Neuronal stem cell (in vitro differentiated cells): ENCODE results near the gene SLC12A3. TPM values are rescaled to one million over a fixed set of nuclear protein-coding genes. Genes with fewer than 3 reads are reported as not detected.

Source experiments
- DNase-seq: peaks from one replicate; pipeline ENCODE4 v3.0.0-alpha.2; 2013; ENCODE audit warnings: low spot score
- H2AFZ ChIP-seq: one replicate; pipeline ENCODE4 v1.6.1; 2013; ENCODE audit warnings: mild to moderate bottlenecking, low read length, inconsistent platforms
- H2AK5ac ChIP-seq: 2 replicates; pipeline ENCODE4 v1.6.1; 2013; ENCODE audit warnings: low read depth, mild to moderate bottlenecking, inconsistent platforms, low read length, moderate library complexity, mixed read lengths
- H2BK120ac ChIP-seq: 2 replicates; pipeline ENCODE4 v1.6.1; 2013; ENCODE audit warnings: low read depth, mild to moderate bottlenecking, inconsistent platforms, low read length, moderate library complexity, mixed read lengths
- H2BK12ac ChIP-seq: one replicate; pipeline ENCODE4 v1.6.1; 2013; ENCODE audit warnings: low read length, inconsistent platforms
- H2BK15ac ChIP-seq: 2 replicates; pipeline ENCODE4 v1.6.1; 2013; ENCODE audit warnings: mild to moderate bottlenecking, low read length, inconsistent platforms, mixed read lengths
- H2BK5ac ChIP-seq: one replicate; pipeline ENCODE4 v1.6.1; 2013; ENCODE audit warnings: inconsistent platforms, mild to moderate bottlenecking, low read length, moderate library complexity
- H3K14ac ChIP-seq: one replicate; pipeline ENCODE4 v1.6.1; 2013; ENCODE audit warnings: low read length, inconsistent platforms
- H3K18ac ChIP-seq: 2 replicates; pipeline ENCODE4 v1.6.1; 2013; ENCODE audit warnings: low read length, inconsistent platforms
- H3K23ac ChIP-seq: 2 replicates; pipeline ENCODE4 v1.6.1; 2013; ENCODE audit warnings: low read depth, mild to moderate bottlenecking, mixed read lengths, low read length, inconsistent platforms; ENCODE audit not compliant: poor library complexity
- H3K27ac ChIP-seq: replicated peaks from 3 replicates; pipeline ENCODE4 v1.5.1; 2013; ENCODE audit warnings: low read length, inconsistent platforms
- H3K27me3 ChIP-seq, 3 experiments: 2 replicates each; pipeline ENCODE4 v1.6.1; 2013; ENCODE audit warnings: low read length in 3 of 3, mild to moderate bottlenecking in 2 of 3, inconsistent platforms in 1 of 3, low read depth in 1 of 3, mixed read lengths in 1 of 3, moderate library complexity in 1 of 3; ENCODE audit not compliant: control insufficient read depth in 3 of 3, insufficient read depth in 3 of 3
- H3K36me3 ChIP-seq, 2 donors: replicated peaks in 1 of 2; 2 replicates each; pipeline ENCODE4 v1.6.1; 2013; ENCODE audit warnings: low read length in 2 of 2; ENCODE audit not compliant: control insufficient read depth in 2 of 2, insufficient read depth in 2 of 2
- H3K4ac ChIP-seq: 2 replicates; pipeline ENCODE4 v1.6.1; 2013; ENCODE audit warnings: inconsistent platforms, mild to moderate bottlenecking, low read length, moderate library complexity
- H3K4me1 ChIP-seq, 2 donors: 1 replicate in 1 of 2; 2 replicates in 1 of 2; pipeline ENCODE4 v1.6.1; 2013; ENCODE audit warnings: low read length in 2 of 2, low read depth in 1 of 2; ENCODE audit not compliant: control insufficient read depth in 2 of 2, insufficient read depth in 1 of 2
- H3K4me2 ChIP-seq: one replicate; pipeline ENCODE4 v1.6.1; 2013; ENCODE audit warnings: mild to moderate bottlenecking, low read length, inconsistent platforms; ENCODE audit not compliant: insufficient read depth, poor library complexity, severe bottlenecking
- H3K4me3 ChIP-seq, 2 donors: 2 replicates each; pipeline ENCODE4 v1.5.1; 2013; ENCODE audit warnings: low read length in 2 of 2, mild to moderate bottlenecking in 2 of 2, inconsistent platforms in 1 of 2, moderate library complexity in 1 of 2
- H3K79me1 ChIP-seq: one replicate; pipeline ENCODE4 v1.6.1; 2013; ENCODE audit warnings: low read depth, mild to moderate bottlenecking, inconsistent platforms, low read length, moderate library complexity
- H3K9ac ChIP-seq: one replicate; pipeline ENCODE4 v1.6.1; 2013; ENCODE audit warnings: mild to moderate bottlenecking, low read depth, low read length, inconsistent platforms; ENCODE audit not compliant: poor library complexity
- H3K9me3 ChIP-seq, 2 donors: replicated peaks in 1 of 2; 2 replicates each; pipeline versions ENCODE3 to v1.6.1; 2013; ENCODE audit warnings: low read length in 2 of 2, mild to moderate bottlenecking in 2 of 2, inconsistent platforms in 1 of 2, low read depth in 1 of 2, mixed read lengths in 1 of 2, moderate library complexity in 1 of 2; ENCODE audit not compliant: control insufficient read depth in 2 of 2, insufficient read depth in 1 of 2
- H4K8ac ChIP-seq: one replicate; pipeline ENCODE4 v1.6.1; 2013; ENCODE audit warnings: low read depth, mild to moderate bottlenecking, inconsistent platforms, low read length, moderate library complexity
- H4K91ac ChIP-seq: one replicate; pipeline ENCODE4 v1.6.1; 2013; ENCODE audit warnings: low read length, low read depth, mild to moderate bottlenecking, inconsistent platforms; ENCODE audit not compliant: poor library complexity
- WGBS, 2 donors: extraction: QIAGEN DNeasy Blood & Tissue Kit; methylation state at CpG; one replicate each; pipeline ENCODE4 v1.1.7; 2013; ENCODE audit warnings: missing lambda C conversion rate in 2 of 2, mixed read lengths in 1 of 2; ENCODE audit not compliant: insufficient read length in 2 of 2, insufficient replicate concordance in 1 of 2; ENCODE audit errors: extremely low coverage in 2 of 2; 5-methylcytosine and 5-hydroxymethylcytosine counted together
- polyA plus RNA-seq, 2 experiments: library from polyadenylated mRNA; stranded (reverse); fragments of 200-250 nt; gene quantifications; one replicate each; pipeline ENCODE4 v1.2.3, GENCODE V29; 2013

The SLC12A3 gene
- polyA plus RNA-seq (2013, experiment 1 of 2), result not detected
- not detected for polyA plus RNA-seq (2013, experiment 2 of 2)

GRCh38 chr16:56864960-56865359 lies at the start of gene SLC12A3:
Gene SLC12A3 (plus strand): TSS chr16:56865207. CDS start chr16:56865236, 29 bp downstream.
- H3K27ac ChIP-seq, result no peak within 1 kb of the TSS
- no peak within 1 kb of the TSS for H3K4me2 ChIP-seq
- no peak for DNase-seq
- H3K9ac ChIP-seq, result no peak within 1 kb of the TSS
- H3K4ac ChIP-seq, result no peak within 1 kb of the TSS
- no peaks in the 10 kb centered on the region for H3K9me3 ChIP-seq
- no CpG with 5 or more reads among the region's 12 CpGs for WGBS, 2 donors
- peak within 1 kb of the TSS; percentile 48 for H4K91ac ChIP-seq
- H4K8ac ChIP-seq, result no peak within 1 kb of the TSS
- peak within 1 kb of the TSS; percentile 54 for H2BK15ac ChIP-seq
- no peak within 1 kb of the TSS for H2BK12ac ChIP-seq
- no peak within 1 kb of the TSS for H3K4me3 ChIP-seq
- H3K23ac ChIP-seq, result peak within 1 kb of the TSS; percentile 86
- peak within 1 kb of the TSS; percentile 30 for H2AFZ ChIP-seq
- H3K14ac ChIP-seq, result no peak within 1 kb of the TSS
- peaks cover 4 to 14% of the 10 kb centered on the region in 2 donors for H3K4me1 ChIP-seq
- no peak within 1 kb of the TSS for H2BK120ac ChIP-seq
- H3K18ac ChIP-seq, result peak within 1 kb of the TSS; percentile 81
- H3K27me3 ChIP-seq, result peaks cover 0 to 16% (median 0%) of the 10 kb centered on the region in 3 experiments
- no peaks in the 10 kb centered on the region for H3K79me1 ChIP-seq
- H2AK5ac ChIP-seq, result peak within 1 kb of the TSS; percentile 97
- H3K36me3 ChIP-seq, result no peaks in the 10 kb centered on the region
- H2BK5ac ChIP-seq, result no peak within 1 kb of the TSS

- no peak overlapping the region for H3K27ac ChIP-seq
These were observed 49.3 kb upstream of the SLC12A3 start for GRCh38 chr16:56815721-56816120.

GRCh38 chr16:56817056-56817455 lies 48.0 kb upstream of the SLC12A3 start:
- Histone ChIP-seq H3K23ac (no peak overlapping the region), H3K18ac (no peak overlapping the region), H3K9ac (no peak overlapping the region), H3K27ac (no peak overlapping the region), H3K36me3 (peaks cover 3 to 34% of the 10 kb centered on the region in 2 donors), H4K91ac (no peak overlapping the region), H3K9me3 (no peaks in the 10 kb centered on the region), H3K79me1 (peaks cover 1% of the 10 kb centered on the region), H3K4me2 (no peak overlapping the region), H2BK120ac (no peak overlapping the region), H4K8ac (no peak overlapping the region), H2AK5ac (no peak overlapping the region), H3K4me1 (peaks cover 0 to 10% of the 10 kb centered on the region in 2 donors), H2BK12ac (no peak overlapping the region), H2BK15ac (no peak overlapping the region), H2AFZ (no peak overlapping the region), H3K4ac (no peak overlapping the region), H3K14ac (no peak overlapping the region), H3K4me3 (no peak overlapping the region), H2BK5ac (no peak overlapping the region), H3K27me3 (no peaks in the 10 kb centered on the region)
- DNase-seq, result no peak

More at GRCh38 chr16:56815721-56816120, 49.3 kb upstream of the SLC12A3 start:
- Histone ChIP-seq H3K9ac (peak overlapping the region; percentile 53), H3K79me1 (peaks cover 1% of the 10 kb centered on the region), H3K14ac (no peak overlapping the region), H3K18ac (peak overlapping the region; percentile 72), H2BK15ac (no peak overlapping the region), H3K4me2 (no peak overlapping the region), H4K91ac (no peak overlapping the region), H3K27me3 (no peaks in the 10 kb centered on the region), H2BK120ac (no peak overlapping the region), H2BK5ac (no peak overlapping the region), H2AFZ (no peak overlapping the region), H3K4ac (peak overlapping the region; percentile 6), H2AK5ac (no peak overlapping the region), H3K23ac (no peak overlapping the region), H4K8ac (no peak overlapping the region), H3K36me3 (peaks cover 2 to 21% of the 10 kb centered on the region in 2 donors), H2BK12ac (no peak overlapping the region), H3K9me3 (no peaks in the 10 kb centered on the region), H3K4me1 (peaks cover 0 to 10% of the 10 kb centered on the region in 2 donors), H3K4me3 (no peak overlapping the region)
- DNase-seq, result no peak

GRCh38 chr16:56817938-56818337 lies 47.1 kb upstream of the SLC12A3 start:
- Histone ChIP-seq H3K4me2 (no peak overlapping the region), H3K9ac (no peak overlapping the region), H4K8ac (no peak overlapping the region), H3K14ac (no peak overlapping the region), H3K23ac (no peak overlapping the region), H2AK5ac (no peak overlapping the region), H3K4me1 (peaks cover 3 to 10% of the 10 kb centered on the region in 2 donors), H3K4me3 (no peak overlapping the region), H2BK120ac (no peak overlapping the region), H2AFZ (no peak overlapping the region), H3K79me1 (peaks cover 1% of the 10 kb centered on the region), H3K27me3 (no peaks in the 10 kb centered on the region), H2BK15ac (no peak overlapping the region), H3K18ac (no peak overlapping the region), H3K9me3 (no peaks in the 10 kb centered on the region), H2BK12ac (no peak overlapping the region), H3K36me3 (peaks cover 3 to 36% of the 10 kb centered on the region in 2 donors), H3K27ac (no peak overlapping the region), H4K91ac (no peak overlapping the region), H3K4ac (no peak overlapping the region), H2BK5ac (no peak overlapping the region)
- no peak for DNase-seq
- no CpG with 5 or more reads among the region's 1 CpG for WGBS, 2 donors
